Thoracic aorta (tissue), 2 donors: Measurements from ENCODE around the gene GABRB1. TPM values are rescaled to one million over a fixed set of nuclear protein-coding genes. Genes with fewer than 3 reads are reported as not detected.

Experiments
- ATAC-seq: fragments of 150-250 bp; one replicate; pipeline ENCODE4 v1.8.0; 2017; ENCODE audit warnings: low read depth; ENCODE audit not compliant: insufficient number of reproducible peaks, low FRiP score
- DNase-seq: peaks from one replicate; pipeline ENCODE4 v3.0.0-alpha.2; 2020; ENCODE audit warnings: low spot score
- H3K27ac ChIP-seq, 2 donors: fragments of 200-600 bp; sonication (generic); 1 replicate in 1 of 2; 2 replicates in 1 of 2; pipeline ENCODE4 v1.5.1; 2016; ENCODE audit warnings: mild to moderate bottlenecking in 2 of 2, moderate library complexity in 2 of 2
- H3K27me3 ChIP-seq: fragments of 200-600 bp; sonication (generic); replicated peaks from 2 replicates; pipeline ENCODE4 v1.6.0; 2016; ENCODE audit warnings: mild to moderate bottlenecking; ENCODE audit not compliant: insufficient read depth
- H3K36me3 ChIP-seq: fragments of 200-600 bp; sonication (generic); one replicate; pipeline ENCODE4 v1.5.1; 2016
- H3K4me1 ChIP-seq, 2 donors: fragments of 200-600 bp; sonication (generic); 1 replicate in 1 of 2; 2 replicates in 1 of 2; pipeline versions ENCODE4 v1.5.1 to v1.6.0; 2016; ENCODE audit warnings: low read depth in 2 of 2, mild to moderate bottlenecking in 1 of 2; ENCODE audit not compliant: control insufficient read depth in 1 of 2
- H3K4me3 ChIP-seq: fragments of 200-600 bp; sonication (generic); 2 replicates; pipeline ENCODE4 v1.5.1; 2016; ENCODE audit warnings: mild to moderate bottlenecking
- H3K9me3 ChIP-seq: fragments of 200-600 bp; sonication (generic); 2 replicates; pipeline ENCODE4 v1.5.1; 2016
- total RNA-seq, 2 donors: library from RNA; depleted of rRNA; stranded (reverse); fragments of >200 nt; gene quantifications; one replicate each; pipeline versions ENCODE4 v1.1.0 to v1.2.3, GENCODE V29; 2016
- TF ChIP-seq, protein P1 (sequence below): fragments of 200-600 bp; sonication (generic); IDR thresholded peaks from one replicate; pipeline ENCODE4 v1.5.1; 2019; ENCODE audit warnings: antibody characterized with exemption

Gene GABRB1
- total RNA-seq, 2 donors from 2014 or later, result not detected

DNA sequence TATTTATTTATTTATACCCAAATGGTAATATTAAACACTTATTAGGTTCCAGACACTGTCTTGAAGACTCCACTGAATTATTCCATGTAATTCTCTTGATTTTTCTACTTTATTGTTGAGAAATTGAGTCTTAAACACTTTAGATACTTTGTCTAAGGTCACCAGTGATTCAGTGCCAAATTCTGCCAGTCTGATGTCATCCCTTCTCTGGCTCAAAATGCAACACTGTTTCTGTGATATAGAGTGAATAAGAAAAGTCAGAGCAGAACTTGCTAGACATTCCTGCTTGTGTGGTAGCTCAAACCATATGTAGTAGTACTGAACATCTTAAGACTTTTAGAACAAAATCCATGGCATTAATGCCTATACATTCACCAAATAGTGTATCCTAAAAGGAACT lies 164.3 kb downstream of the GABRB1 start:
- H3K4me3 ChIP-seq, result no peak overlapping the region
- no peaks in the 10 kb centered on the region for H3K9me3 ChIP-seq
- no peaks in the 10 kb centered on the region for H3K4me1 ChIP-seq
- ATAC-seq, result no peak
- no peak overlapping the region for H3K27ac ChIP-seq
- TF ChIP-seq, protein P1, sequence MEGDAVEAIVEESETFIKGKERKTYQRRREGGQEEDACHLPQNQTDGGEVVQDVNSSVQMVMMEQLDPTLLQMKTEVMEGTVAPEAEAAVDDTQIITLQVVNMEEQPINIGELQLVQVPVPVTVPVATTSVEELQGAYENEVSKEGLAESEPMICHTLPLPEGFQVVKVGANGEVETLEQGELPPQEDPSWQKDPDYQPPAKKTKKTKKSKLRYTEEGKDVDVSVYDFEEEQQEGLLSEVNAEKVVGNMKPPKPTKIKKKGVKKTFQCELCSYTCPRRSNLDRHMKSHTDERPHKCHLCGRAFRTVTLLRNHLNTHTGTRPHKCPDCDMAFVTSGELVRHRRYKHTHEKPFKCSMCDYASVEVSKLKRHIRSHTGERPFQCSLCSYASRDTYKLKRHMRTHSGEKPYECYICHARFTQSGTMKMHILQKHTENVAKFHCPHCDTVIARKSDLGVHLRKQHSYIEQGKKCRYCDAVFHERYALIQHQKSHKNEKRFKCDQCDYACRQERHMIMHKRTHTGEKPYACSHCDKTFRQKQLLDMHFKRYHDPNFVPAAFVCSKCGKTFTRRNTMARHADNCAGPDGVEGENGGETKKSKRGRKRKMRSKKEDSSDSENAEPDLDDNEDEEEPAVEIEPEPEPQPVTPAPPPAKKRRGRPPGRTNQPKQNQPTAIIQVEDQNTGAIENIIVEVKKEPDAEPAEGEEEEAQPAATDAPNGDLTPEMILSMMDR, result no peak
- no peaks in the 10 kb centered on the region for H3K36me3 ChIP-seq
- H3K27me3 ChIP-seq, result no peaks in the 10 kb centered on the region
- no peak for DNase-seq

DNA sequence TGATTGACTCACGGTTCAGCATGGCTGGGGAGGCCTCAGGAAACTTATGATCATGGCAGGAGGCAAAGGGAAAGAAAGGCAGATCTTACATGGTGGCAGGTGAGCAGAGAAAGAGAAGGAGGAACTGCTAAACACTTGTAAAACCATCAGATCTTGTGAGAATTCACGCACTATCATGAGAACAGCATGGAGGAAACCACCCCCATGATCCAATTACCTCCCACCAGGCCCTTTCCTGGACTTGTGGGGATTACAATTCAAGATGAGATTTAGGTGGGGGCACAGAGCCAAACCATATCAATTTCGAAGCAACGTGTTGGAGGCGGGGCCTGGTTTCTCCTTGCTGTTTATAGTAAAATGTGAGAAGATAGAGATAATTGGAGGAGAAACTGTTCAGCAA lies 167.4 kb downstream of the GABRB1 start:
- Histone ChIP-seq H3K4me1 (no peaks in the 10 kb centered on the region), H3K36me3 (no peaks in the 10 kb centered on the region), H3K4me3 (no peak overlapping the region), H3K27ac (no peak overlapping the region), H3K27me3 (no peaks in the 10 kb centered on the region), H3K9me3 (no peaks in the 10 kb centered on the region)
- no peak for ATAC-seq
- TF ChIP-seq, protein P1, result no peak
- no peak for DNase-seq

DNA sequence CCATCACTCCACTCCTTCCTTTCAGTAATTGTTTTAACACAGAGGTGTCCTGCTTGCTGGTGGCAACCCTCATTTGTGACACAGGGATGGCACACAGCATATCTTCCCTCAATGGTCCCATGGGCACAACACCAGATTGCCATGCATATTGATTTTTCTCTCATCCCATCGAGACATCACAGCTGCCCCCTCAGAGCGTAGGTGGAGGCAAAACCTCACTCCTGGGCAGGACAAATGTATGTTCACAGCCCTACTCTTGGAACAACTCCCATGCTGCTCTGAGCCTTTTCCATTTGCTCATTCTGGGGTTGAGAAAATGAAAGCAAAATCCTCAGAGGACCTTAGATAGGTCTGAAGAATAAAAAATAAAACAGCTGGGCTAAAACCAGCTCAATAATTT lies 172.2 kb downstream of the GABRB1 start:
- Histone ChIP-seq H3K4me1 (no peaks in the 10 kb centered on the region), H3K27ac (no peak overlapping the region), H3K4me3 (no peak overlapping the region), H3K27me3 (no peaks in the 10 kb centered on the region), H3K36me3 (no peaks in the 10 kb centered on the region), H3K9me3 (no peaks in the 10 kb centered on the region)
- DNase-seq (no peak), ATAC-seq (no peak)
- TF ChIP-seq, protein P1, result no peak

DNA sequence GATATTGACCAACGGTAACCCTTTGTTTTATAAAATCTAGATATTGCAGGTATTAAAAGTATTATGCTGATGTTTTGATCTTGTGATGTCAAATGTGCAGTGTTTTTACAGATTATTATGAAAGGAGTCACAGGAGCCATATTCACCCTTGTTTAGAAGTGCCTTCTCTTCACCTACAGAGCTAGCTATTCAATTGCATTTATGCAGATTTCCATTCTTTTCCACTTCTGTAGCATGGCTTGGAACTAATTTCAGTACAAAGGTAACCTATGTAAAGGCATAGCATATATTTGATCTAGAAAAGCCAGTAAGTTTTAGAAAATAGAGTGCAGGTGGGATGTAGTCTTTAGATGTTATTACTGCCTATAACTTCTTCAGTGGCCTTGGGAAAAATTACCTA lies 176.2 kb downstream of the GABRB1 start:
- no peak overlapping the region for H3K27ac ChIP-seq
- DNase-seq, result no peak
- H3K4me1 ChIP-seq, result no peaks in the 10 kb centered on the region
- no peaks in the 10 kb centered on the region for H3K9me3 ChIP-seq
- H3K27me3 ChIP-seq, result no peaks in the 10 kb centered on the region
- TF ChIP-seq, protein P1, result no peak
- no peak overlapping the region for H3K4me3 ChIP-seq
- no peak for ATAC-seq
- H3K36me3 ChIP-seq, result no peaks in the 10 kb centered on the region

DNA sequence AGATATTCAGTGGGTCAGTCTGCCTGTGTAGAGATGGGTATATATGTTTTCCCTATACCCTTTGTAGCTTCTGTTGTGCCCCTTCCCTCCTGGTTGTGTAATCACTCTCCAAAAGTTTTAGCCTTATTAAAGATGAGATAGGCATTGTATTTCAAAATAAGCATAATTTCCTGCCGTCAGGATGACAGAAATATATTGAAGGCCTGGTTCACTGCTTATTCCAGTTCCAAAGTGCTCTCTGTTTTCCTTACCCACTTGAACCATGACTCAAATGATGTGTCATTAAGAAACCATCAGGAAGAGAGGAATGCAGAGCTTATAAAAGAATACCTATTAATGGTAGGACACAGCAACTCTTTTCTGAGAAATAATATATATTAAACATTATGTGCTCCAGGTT lies 178.5 kb downstream of the GABRB1 start:
- no peaks in the 10 kb centered on the region for H3K9me3 ChIP-seq
- H3K4me3 ChIP-seq, result no peak overlapping the region
- no peaks in the 10 kb centered on the region for H3K36me3 ChIP-seq
- TF ChIP-seq, protein P1, result no peak
- no peaks in the 10 kb centered on the region for H3K4me1 ChIP-seq
- DNase-seq, result no peak
- no peak for ATAC-seq
- no peak overlapping the region for H3K27ac ChIP-seq
- no peaks in the 10 kb centered on the region for H3K27me3 ChIP-seq
